Stimulated activated naive CD4-positive, alpha-beta T cell (primary cell): ENCODE measurements around the gene DNAJB1.
"Not testable (repeated sequence)": the region's sequence is repeated elsewhere in the genome, so short reads cannot be mapped to it uniquely, and the experiment has no call there.

Source experiments
- DNase-seq, 6 experiments: peaks; one replicate each; lab custom pipeline; 2025; lab: John Stamatoyannopoulos, UW

DNAJB1 gene

GRCh38 chr19:14553042-14553938 lies 35.1 kb upstream of the DNAJB1 start:
- no peak for DNase-seq

GRCh38 chr19:14552006-14552360 lies 33.8 kb upstream of the DNAJB1 start:
- DNase-seq, result not testable (repeated sequence)

- DNase-seq, result peak; percentile 69 to 86 (median 82)
Measured at GRCh38 chr19:14551134-14552005, 33.2 kb upstream of the DNAJB1 start.

GRCh38 chr19:14550201-14550754 lies 32.1 kb upstream of the DNAJB1 start:
- DNase-seq, result no peak

- DNase-seq, result no peak
Measured at GRCh38 chr19:14545716-14546082, 27.5 kb upstream of the DNAJB1 start.

- DNase-seq, result no peak
Measured at GRCh38 chr19:14544977-14545715, 26.9 kb upstream of the DNAJB1 start.

GRCh38 chr19:14544047-14544446 lies 25.9 kb upstream of the DNAJB1 start:
- no peak for DNase-seq

GRCh38 chr19:14542711-14543328 lies 24.6 kb upstream of the DNAJB1 start:
- no peak for DNase-seq

GRCh38 chr19:14541979-14542378 lies 23.8 kb upstream of the DNAJB1 start:
- DNase-seq, result not testable (repeated sequence)

- no peak for DNase-seq
Measured at GRCh38 chr19:14540741-14541525, 22.7 kb upstream of the DNAJB1 start.

- DNase-seq, result peak; percentile 20 to 64 (median 32)
Measured at GRCh38 chr19:14536926-14537692, 18.9 kb upstream of the DNAJB1 start.

GRCh38 chr19:14533450-14533849 lies 15.3 kb upstream of the DNAJB1 start:
- no peak for DNase-seq

- no peak for DNase-seq
Measured at GRCh38 chr19:14530506-14530905, 12.3 kb upstream of the DNAJB1 start.

- peak in 4 of 6 experiments; percentile 41 to 80 (median 66) for DNase-seq
Measured at GRCh38 chr19:14530005-14530348, 11.8 kb upstream of the DNAJB1 start.

GRCh38 chr19:14529254-14530004 lies 11.2 kb upstream of the DNAJB1 start, which contains the start of gene TECR:
Gene TECR (plus strand): TSS chr19:14529594. CDS start chr19:14529697, 103 bp downstream.
- peak; percentile 99 to 100 (median 100) for DNase-seq

GRCh38 chr19:14528419-14529253 lies 10.4 kb upstream of the DNAJB1 start:
- peak in 1 of 6 experiments; percentile 79 for DNase-seq

- DNase-seq, result no peak
Measured at GRCh38 chr19:14526423-14526822, 8.2 kb upstream of the DNAJB1 start.

- no peak for DNase-seq
Measured at GRCh38 chr19:14525729-14526128, 7.5 kb upstream of the DNAJB1 start.
